Renal cortex interstitium (tissue), 11 donors: ENCODE data around the gene WAPL. TPM values are rescaled to one million over a fixed set of nuclear protein-coding genes. Genes with fewer than 3 reads are reported as not detected.

Experiments
- DNase-seq, 11 donors: peaks; one replicate each; pipeline ENCODE4 v3.0.0-alpha.2; 2013; ENCODE audit warnings: low read depth in 9 of 11, low spot score in 4 of 11; ENCODE audit errors: extremely low read depth in 1 of 11
- polyA plus RNA-seq, 3 donors: library from polyadenylated mRNA; unstranded; fragments of 120-200 nt; gene quantifications; one replicate each; pipeline ENCODE4 v1.2.1, GENCODE V29; 2013; ENCODE audit not compliant: insufficient read length in 3 of 3

The WAPL gene
- polyA plus RNA-seq, 3 donors, result 43.7 to 57.5 (median 46.4) TPM

GRCh38 chr10:86489071-86489810 is 32.4 kb downstream of the WAPL start:
- no peak for DNase-seq

- DNase-seq, result no peak
Measured at GRCh38 chr10:86486856-86487255, 34.7 kb downstream of the WAPL start.

DNA sequence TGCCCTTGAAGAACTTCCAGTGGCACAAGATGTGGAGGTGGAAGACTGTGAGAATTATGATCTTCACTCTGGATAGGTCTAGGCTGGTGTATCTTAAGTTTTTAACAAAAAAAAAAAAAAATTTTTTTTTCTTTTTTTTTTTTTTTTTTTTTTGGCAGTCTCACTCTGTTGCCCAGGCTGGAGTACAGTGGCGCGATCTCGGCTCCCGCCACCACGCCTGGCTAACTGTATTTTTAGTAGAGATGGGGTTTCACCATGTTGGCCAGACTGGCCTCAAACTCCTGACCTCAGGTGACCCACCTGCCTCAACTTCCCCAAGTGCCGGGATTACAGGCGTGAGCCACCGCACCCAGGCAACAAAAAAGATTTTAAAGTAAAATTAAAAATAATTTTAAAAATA is 37.9 kb downstream of the WAPL start:
- no peak for DNase-seq

DNA sequence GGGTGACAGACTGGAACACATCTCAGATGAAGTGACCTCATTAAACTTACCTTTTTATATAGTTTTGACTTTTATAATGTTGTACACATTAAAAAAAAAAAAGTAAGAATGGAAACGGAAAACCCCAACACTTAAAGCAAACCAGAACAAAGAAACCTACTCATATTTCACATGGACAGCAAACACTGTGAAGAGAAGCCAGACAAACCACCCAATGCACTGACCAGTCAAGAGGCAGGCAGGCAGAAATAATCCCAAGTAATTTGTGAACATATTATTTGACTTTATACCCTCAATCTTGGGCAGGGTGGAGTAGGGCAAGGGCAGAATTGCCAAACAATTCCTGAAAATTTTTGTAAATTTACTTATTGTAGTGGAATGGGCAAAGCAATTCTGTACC is 39.8 kb downstream of the WAPL start:
- no peak for DNase-seq

GRCh38 chr10:86480571-86480970 is 41.0 kb downstream of the WAPL start:
- no peak for DNase-seq

- no peak for DNase-seq
Measured at GRCh38 chr10:86472061-86472460, 49.5 kb downstream of the WAPL start.

GRCh38 chr10:86461963-86462804 is 59.4 kb downstream of the WAPL start:
- no peak for DNase-seq

DNA sequence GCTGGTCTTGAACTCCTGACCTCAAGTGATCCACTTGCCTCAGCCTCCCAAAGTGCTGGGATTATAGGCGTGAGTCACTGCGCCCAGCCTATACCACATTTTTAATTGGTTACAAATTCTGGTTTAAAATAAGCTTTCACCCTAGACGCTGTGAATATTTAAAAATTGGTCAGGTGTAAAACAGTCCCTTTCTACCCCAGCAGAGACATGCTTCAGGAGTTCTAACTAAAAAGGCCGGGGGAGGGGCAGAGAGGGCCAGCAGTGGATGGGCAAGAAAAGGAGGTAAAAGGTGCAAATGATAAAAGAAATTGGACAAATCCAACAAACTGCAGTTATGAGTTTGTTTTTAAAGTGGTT is 70.0 kb downstream of the WAPL start:
- no peak for DNase-seq

GRCh38 chr10:86450806-86451603 is 70.6 kb downstream of the WAPL start:
- no peak for DNase-seq

DNA sequence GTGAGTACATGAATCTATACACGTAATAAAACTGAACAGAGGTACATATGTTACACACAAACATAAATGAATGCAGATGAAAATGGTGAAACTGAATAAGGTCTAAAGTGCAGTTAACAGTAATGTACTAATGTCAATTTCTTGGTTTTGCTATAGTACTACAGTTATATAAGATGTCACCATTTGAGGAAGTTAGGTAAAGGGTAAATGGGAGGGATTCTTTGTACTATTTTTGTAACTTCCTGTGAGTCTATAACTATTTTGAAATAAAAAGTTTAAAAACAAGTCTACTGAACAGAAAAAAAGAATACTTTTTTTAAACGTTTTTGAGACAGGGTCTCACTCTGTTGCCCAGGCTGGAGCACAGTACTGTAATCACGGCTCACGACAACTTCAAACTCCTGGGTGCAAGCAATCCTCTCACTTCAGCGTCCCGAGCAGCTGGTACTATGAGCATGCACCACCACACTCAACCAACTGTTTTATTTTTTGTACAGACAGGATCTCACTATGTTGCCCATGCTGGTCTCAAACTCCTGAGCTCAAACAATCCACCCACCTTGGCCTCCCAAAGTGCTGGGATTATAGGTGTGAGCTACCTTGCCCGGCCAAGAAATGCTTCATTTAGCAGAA is 71.5 kb downstream of the WAPL start:
- no peak for DNase-seq

- DNase-seq, result no peak
Measured at GRCh38 chr10:86447432-86447831, 74.2 kb downstream of the WAPL start.

GRCh38 chr10:86446987-86447386 is 74.6 kb downstream of the WAPL start:
- no peak for DNase-seq

- no peak for DNase-seq
Measured at GRCh38 chr10:86446440-86446839, 75.2 kb downstream of the WAPL start.

- no peak for DNase-seq
Measured at GRCh38 chr10:86443936-86444335, 77.7 kb downstream of the WAPL start.

- no peak for DNase-seq
Measured at GRCh38 chr10:86443069-86443468, 78.5 kb downstream of the WAPL start.

DNA sequence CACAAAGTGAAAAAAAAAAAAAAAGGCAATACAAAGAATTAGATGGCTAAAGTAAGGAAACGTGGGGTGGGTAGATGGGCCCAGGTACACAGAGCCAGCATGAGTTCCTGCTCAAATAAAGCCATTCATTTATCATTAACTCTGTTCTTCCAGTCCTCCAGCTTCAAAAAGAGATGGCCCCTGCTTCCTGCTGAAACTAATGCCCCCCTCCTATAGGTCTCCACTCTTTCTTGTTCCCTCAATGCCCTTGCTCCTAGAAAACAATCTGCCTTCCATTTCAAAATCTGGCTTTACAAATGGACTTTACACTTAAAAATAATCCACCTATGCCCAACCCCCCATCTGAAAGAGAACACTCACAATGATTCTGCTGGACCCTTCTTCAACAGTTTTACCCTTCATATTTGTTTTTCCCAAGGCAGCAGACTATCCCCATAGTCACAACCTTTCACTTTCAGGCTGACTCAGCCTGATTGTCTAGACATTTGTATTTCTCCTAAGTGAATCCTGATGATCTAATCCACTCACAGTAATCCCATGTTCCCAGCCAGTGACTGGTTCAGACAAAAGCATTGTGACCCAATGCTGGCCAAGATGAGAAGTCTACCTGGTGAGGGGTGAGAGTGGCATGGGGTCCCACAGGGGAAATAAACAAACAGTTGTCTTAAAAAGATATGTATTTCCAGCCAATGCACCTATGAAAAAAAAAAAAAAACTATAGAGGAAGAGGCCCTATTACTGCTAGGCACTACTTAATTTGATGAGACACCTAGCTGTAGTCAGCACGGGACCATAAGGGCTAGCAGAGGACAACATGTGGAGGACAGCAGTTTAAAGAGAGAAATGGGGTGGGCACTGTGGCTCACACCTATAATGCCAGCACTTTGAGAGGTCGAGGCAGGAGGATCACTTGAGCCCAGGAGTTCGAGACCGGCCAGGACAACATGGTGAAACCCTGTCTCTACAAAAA is 80.4 kb downstream of the WAPL start:
- DNase-seq, result no peak

GRCh38 chr10:86439544-86439943 is 82.0 kb downstream of the WAPL start:
- peak; percentile 6 to 63 (median 28) for DNase-seq

GRCh38 chr10:86438091-86438749 is 83.4 kb downstream of the WAPL start:
- no peak for DNase-seq
